HepG2 (cell line): ENCODE data around the gene CIDEA. TPM values are rescaled to one million over a fixed set of nuclear protein-coding genes. Genes with fewer than 3 reads are reported as not detected.

Experiments
- ATAC-seq: fragments of 200-7000 bp; cut with Tn5 transposase; 3 replicates; pipeline ENCODE4 v1.9.1; 2020; ENCODE audit warnings: mild to moderate bottlenecking, moderate library complexity
- BruUV-seq: library from RNA; stranded (reverse); fragments of 400-500 nt; replicated peaks from 2 replicates; lab custom pipeline; 2021; lab: Mats Ljungman, UMichigan
- CTCF ChIA-PET: fragments of 300-600 bp; formaldehyde crosslinking; extraction: SDS; loops from one replicate; lab custom pipeline; 2021; ENCODE audit warnings: low total read pairs, inconsistent platforms, low intra/inter-chr PET ratio; lab: Yijun Ruan, JAX
- POLR2A ChIA-PET: fragments of 350-600 bp; sonication (Branson Sonifier 250); formaldehyde crosslinking; loops from one replicate; lab custom pipeline; 2020; ENCODE audit warnings: antibody characterized with exemption, inconsistent platforms; lab: Yijun Ruan, JAX
- DNase-seq: peaks from one replicate; pipeline ENCODE4 v3.0.0-alpha.2; 2015; ENCODE audit warnings: low spot score
- FAIRE-seq: peaks from 3 replicates; lab custom pipeline; 2011; peaks lifted over from hg19 to GRCh38; lab: Jason Lieb, UNC
- H2AFZ ChIP-seq: one replicate; pipeline ENCODE4 v1.6.1; 2011; ENCODE audit warnings: low read length, inconsistent platforms
- H3K27ac ChIP-seq: fragments of 300-600 bp; 3 replicates; pipeline ENCODE4 v1.8.0; 2011; ENCODE audit warnings: mixed run types, mild to moderate bottlenecking, mixed read lengths, low read length, inconsistent platforms; ENCODE audit not compliant: insufficient read depth; ENCODE audit errors: extremely low read length
- H3K27me3 ChIP-seq, 2 experiments: fragments of 200-600 bp in 1 of 2; 2 replicates in 1 of 2; 3 replicates in 1 of 2; pipeline versions ENCODE4 v1.6.0 to v1.8.0; 2011; ENCODE audit warnings: low read length in 2 of 2, mild to moderate bottlenecking in 2 of 2, moderate library complexity in 2 of 2, inconsistent platforms in 1 of 2; ENCODE audit not compliant: insufficient read depth in 2 of 2, control insufficient read depth in 1 of 2
- H3K36me3 ChIP-seq, 2 experiments: fragments of 200-600 bp in 1 of 2; replicated peaks in 1 of 2; 2 replicates in 1 of 2; 3 replicates in 1 of 2; pipeline versions ENCODE4 v1.5.1 to v1.8.0; 2011; ENCODE audit warnings: low read length in 2 of 2, inconsistent platforms in 1 of 2; ENCODE audit not compliant: insufficient read depth in 2 of 2, control insufficient read depth in 1 of 2
- H3K4me1 ChIP-seq: 2 replicates; pipeline ENCODE4 v1.5.1; 2012; ENCODE audit warnings: low read length, inconsistent platforms; ENCODE audit not compliant: insufficient read depth
- H3K4me2 ChIP-seq: 2 replicates; pipeline ENCODE4 v1.6.0; 2011; ENCODE audit warnings: low read depth, low read length, inconsistent platforms
- H3K4me3 ChIP-seq, 3 experiments: fragments of 200-600 bp in 1 of 3; sonication (generic), shearing (Covaris generic) in 1 of 3; replicated peaks in 1 of 3; 2 replicates each; pipeline ENCODE4 v1.5.1; 2011 to 2016; ENCODE audit warnings: low read length in 3 of 3, inconsistent platforms in 2 of 3, low read depth in 2 of 3, mild to moderate bottlenecking in 2 of 3, control low read depth in 1 of 3, mixed read lengths in 1 of 3; ENCODE audit not compliant: insufficient read depth in 1 of 3
- H3K79me2 ChIP-seq: one replicate; pipeline ENCODE4 v1.6.1; 2011; ENCODE audit warnings: low read length, inconsistent platforms; ENCODE audit not compliant: insufficient read depth
- H3K9ac ChIP-seq: 2 replicates; pipeline ENCODE4 v1.6.0; 2011; ENCODE audit warnings: mild to moderate bottlenecking, low read depth, low read length, inconsistent platforms; ENCODE audit not compliant: insufficient read depth
- H3K9me3 ChIP-seq: 2 replicates; pipeline ENCODE4 v1.5.1; 2012; ENCODE audit warnings: mild to moderate bottlenecking, low read length
- H4K20me1 ChIP-seq: 2 replicates; pipeline ENCODE4 v1.6.0; 2011; ENCODE audit warnings: inconsistent platforms, mild to moderate bottlenecking, low read length, moderate library complexity; ENCODE audit not compliant: insufficient read depth
- ARNTL ChIP-seq: sonication (generic); formaldehyde crosslinking; IDR thresholded peaks from 2 replicates; pipeline ENCODE4 v1.4.0; 2020; ENCODE audit warnings: mild to moderate bottlenecking, missing genetic modification reagents
- CBX2 ChIP-seq, 2 experiments: fragments of 200-600 bp in 1 of 2; sonication (generic); formaldehyde crosslinking in 1 of 2; IDR thresholded peaks; 2 replicates each; pipeline versions ENCODE4 v1.7.0 to v1.8.1; 2018 to 2022; ENCODE audit warnings: low read depth in 2 of 2, low read length in 1 of 2, mild to moderate bottlenecking in 1 of 2, missing genetic modification reagents in 1 of 2
- DPF2 ChIP-seq: sonication (generic); formaldehyde crosslinking; IDR thresholded peaks from 2 replicates; pipeline ENCODE4 v1.4.0; 2020; ENCODE audit warnings: mild to moderate bottlenecking, low read depth, missing genetic modification reagents, borderline replicate concordance
- KDM2A ChIP-seq: sonication (generic); formaldehyde crosslinking; IDR thresholded peaks from 2 replicates; pipeline ENCODE4 v1.4.0; 2020; ENCODE audit warnings: low read depth, missing genetic modification reagents, borderline replicate concordance
- PAF1 ChIP-seq: IDR thresholded peaks from 2 replicates; pipeline ENCODE4 v1.6.1; 2016; ENCODE audit warnings: missing genetic modification reagents, missing compliant biosample characterization
- ZNF292 ChIP-seq: sonication (generic); formaldehyde crosslinking; IDR thresholded peaks from 2 replicates; pipeline ENCODE4 v1.8.1; 2022; ENCODE audit warnings: mild to moderate bottlenecking, low read depth, missing genetic modification reagents, borderline replicate concordance
- ZNF883 ChIP-seq: sonication (generic); formaldehyde crosslinking; IDR thresholded peaks from 2 replicates; pipeline ENCODE4 v1.5.1; 2020; ENCODE audit warnings: mild to moderate bottlenecking, missing genetic modification reagents; ENCODE audit errors: not compliant biosample characterization
- WGBS: methylation state at CpG from one replicate; pipeline ENCODE4 v1.1.6; 2017; ENCODE audit warnings: low lambda C conversion rate; 5-methylcytosine and 5-hydroxymethylcytosine counted together
- in situ Hi-C: cut with HindIII; loops from 2 replicates; pipeline ENCODE4 v1.10.0; 2017; ENCODE audit warnings: low pct_unique_long_range_greater_than_20kb; ENCODE audit not compliant: extremely low pct_ligation_motif_present
- intact Hi-C: fragments of 100-400 bp; cut with micrococcal nuclease; formaldehyde crosslinking; loops from one replicate; pipeline ENCODE4 v1.10.0; 2022; ENCODE audit not compliant: unreplicated experiment
- polyA plus RNA-seq, 8 experiments: library from polyadenylated mRNA; depleted of rRNA in 3 of 8; stranded (reverse) in 7 of 8; unstranded in 1 of 8; fragments of >200 nt; fragmentation: Illumina TruSeq in 4 of 8; extraction: Trizol in 4 of 8; gene quantifications; 2 replicates each; pipeline versions ENCODE4 v1.2.1 to v1.2.3, GENCODE V29; 2011 to 2016; ENCODE audit warnings: low read depth in 4 of 8, missing spikeins in 1 of 8, mixed read lengths in 1 of 8; ENCODE audit not compliant: insufficient read depth in 1 of 8
- total RNA-seq, 5 experiments: library from RNA; depleted of rRNA; stranded (reverse); fragments of >200 nt; fragmentation: Illumina TruSeq; extraction: Trizol; gene quantifications; 2 replicates each; pipeline ENCODE4 v1.2.3, GENCODE V29; 2016; ENCODE audit warnings: low read depth in 1 of 5
- TF ChIP-seq, protein P1 (sequence below): sonication (generic); formaldehyde crosslinking; IDR thresholded peaks from 2 replicates; pipeline ENCODE4 v1.4.0; 2020; ENCODE audit warnings: mild to moderate bottlenecking, missing genetic modification reagents
- TF ChIP-seq, protein P2 (sequence below): sonication (generic); formaldehyde crosslinking; IDR thresholded peaks from 2 replicates; pipeline ENCODE4 v1.5.0; 2020; ENCODE audit warnings: mild to moderate bottlenecking, missing genetic modification reagents, moderate library complexity
- TF ChIP-seq, protein P3 (sequence below): sonication (generic); formaldehyde crosslinking; IDR thresholded peaks from 2 replicates; pipeline ENCODE4 v1.4.0; 2020; ENCODE audit warnings: missing genetic modification reagents
- TF ChIP-seq, protein P4 (sequence below): sonication (generic); formaldehyde crosslinking; IDR thresholded peaks from 2 replicates; pipeline ENCODE4 v1.5.1; 2020; ENCODE audit warnings: mild to moderate bottlenecking, missing genetic modification reagents, moderate library complexity

Gene CIDEA
- total and polyA plus RNA-seq, 2 of the 13 experiments (the other 11 are each of a cell fraction or from before 2014, with no cell fraction given), result not detected

DNA sequence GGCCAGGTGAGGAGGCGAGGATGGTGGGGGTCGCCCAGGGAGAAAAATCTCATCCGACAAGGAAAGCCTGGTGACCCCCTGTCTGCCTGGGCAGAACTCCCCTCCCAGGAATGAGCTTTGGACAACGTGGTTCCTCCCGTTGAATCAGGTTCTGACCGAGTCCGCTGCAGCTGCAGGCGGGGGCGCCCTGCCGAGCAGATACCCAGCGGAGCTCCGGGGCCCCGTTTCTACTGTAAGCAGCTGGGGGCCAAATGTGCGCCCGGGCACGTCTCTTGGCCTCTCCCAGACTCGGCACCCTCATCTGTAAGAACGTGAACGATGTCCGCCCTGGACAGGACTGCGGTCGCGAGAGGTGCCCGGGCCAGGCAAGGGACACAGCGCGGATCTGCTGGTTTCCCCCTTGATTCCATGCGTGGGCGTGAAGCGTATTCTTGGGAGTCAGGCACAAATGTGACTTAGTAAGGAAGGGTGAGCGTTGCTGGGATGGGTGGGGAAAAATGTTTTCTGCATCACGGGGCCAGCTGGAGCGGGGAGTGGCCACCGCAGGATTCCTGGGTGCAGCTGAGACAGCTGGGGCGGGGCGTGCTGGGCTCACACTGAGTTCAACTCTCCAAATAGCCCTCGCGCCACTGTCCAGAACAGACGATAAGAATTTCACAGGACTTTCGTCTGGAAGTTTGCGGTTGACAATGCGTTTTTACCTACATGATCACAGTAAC, 33.7 kb downstream of the CIDEA start:
- peak overlapping the region; percentile 61 for H2AFZ ChIP-seq
- H3K27ac ChIP-seq, result no peak overlapping the region
- H3K4me3 ChIP-seq, result peak overlapping the region; percentile 53 to 75 (median 58)
- H4K20me1 ChIP-seq, result no peaks in the 10 kb centered on the region
- H3K4me1 ChIP-seq, result peaks cover 35% of the 10 kb centered on the region
- H3K9ac ChIP-seq, result 0 out of 2 replicates have a peak overlapping the region, but pooled peaks have one; percentile 17
- H3K79me2 ChIP-seq, result no peaks in the 10 kb centered on the region
- H3K36me3 ChIP-seq, result no peaks in the 10 kb centered on the region
- ChIA-PET CTCF (no interaction called here), POLR2A (interaction anchor here (2.8 kb wide), 1 partner anchor 9 kb away, joined by 12 read pairs; no protein-coding TSS in a partner anchor)
- in situ Hi-C loops, result no loop called here
- WGBS, result 4% methylated on average over 13 of the region's 41 CpGs
- intact Hi-C loops, result no loop called here
- no peaks in the 10 kb centered on the region for H3K9me3 ChIP-seq
- BruUV-seq, result no TSS peak
- DNase-seq (peak; percentile 23), ATAC-seq (peak; percentile 82), FAIRE-seq (no peak)
- H3K4me2 ChIP-seq, result peak overlapping the region; percentile 82
- peaks cover 1 to 25% of the 10 kb centered on the region in 2 experiments; a peak in 3 of 5 replicates for H3K27me3 ChIP-seq
- TF ChIP-seq, protein P1, sequence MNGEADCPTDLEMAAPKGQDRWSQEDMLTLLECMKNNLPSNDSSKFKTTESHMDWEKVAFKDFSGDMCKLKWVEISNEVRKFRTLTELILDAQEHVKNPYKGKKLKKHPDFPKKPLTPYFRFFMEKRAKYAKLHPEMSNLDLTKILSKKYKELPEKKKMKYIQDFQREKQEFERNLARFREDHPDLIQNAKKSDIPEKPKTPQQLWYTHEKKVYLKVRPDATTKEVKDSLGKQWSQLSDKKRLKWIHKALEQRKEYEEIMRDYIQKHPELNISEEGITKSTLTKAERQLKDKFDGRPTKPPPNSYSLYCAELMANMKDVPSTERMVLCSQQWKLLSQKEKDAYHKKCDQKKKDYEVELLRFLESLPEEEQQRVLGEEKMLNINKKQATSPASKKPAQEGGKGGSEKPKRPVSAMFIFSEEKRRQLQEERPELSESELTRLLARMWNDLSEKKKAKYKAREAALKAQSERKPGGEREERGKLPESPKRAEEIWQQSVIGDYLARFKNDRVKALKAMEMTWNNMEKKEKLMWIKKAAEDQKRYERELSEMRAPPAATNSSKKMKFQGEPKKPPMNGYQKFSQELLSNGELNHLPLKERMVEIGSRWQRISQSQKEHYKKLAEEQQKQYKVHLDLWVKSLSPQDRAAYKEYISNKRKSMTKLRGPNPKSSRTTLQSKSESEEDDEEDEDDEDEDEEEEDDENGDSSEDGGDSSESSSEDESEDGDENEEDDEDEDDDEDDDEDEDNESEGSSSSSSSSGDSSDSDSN (CRISPR knock-in tag), result peak; percentile 28; the same call in 1 of the 2 replicates
- TF ChIP-seq ARNTL (CRISPR knock-in tag) (0 out of 2 replicates have a peak, but pooled peaks have one; percentile 24), PAF1 (CRISPR knock-in tag) (no peak), ZNF883 (CRISPR knock-in tag) (peak; percentile 33), ZNF292 (CRISPR knock-in tag) (peak; percentile 63; the same call in 1 of the 2 replicates), KDM2A (CRISPR knock-in tag) (no peak), CBX2 (IDR thresholded peaks at IDR 0.05; ENCODE audit: low read depth, low read length) (no peak), CBX2 (CRISPR knock-in tag; IDR thresholded peaks at IDR 0.05; ENCODE audit: low read depth) (0 out of 2 replicates have a peak, but pooled peaks have one; percentile 83), DPF2 (CRISPR knock-in tag) (no peak)
- TF ChIP-seq, protein P2, sequence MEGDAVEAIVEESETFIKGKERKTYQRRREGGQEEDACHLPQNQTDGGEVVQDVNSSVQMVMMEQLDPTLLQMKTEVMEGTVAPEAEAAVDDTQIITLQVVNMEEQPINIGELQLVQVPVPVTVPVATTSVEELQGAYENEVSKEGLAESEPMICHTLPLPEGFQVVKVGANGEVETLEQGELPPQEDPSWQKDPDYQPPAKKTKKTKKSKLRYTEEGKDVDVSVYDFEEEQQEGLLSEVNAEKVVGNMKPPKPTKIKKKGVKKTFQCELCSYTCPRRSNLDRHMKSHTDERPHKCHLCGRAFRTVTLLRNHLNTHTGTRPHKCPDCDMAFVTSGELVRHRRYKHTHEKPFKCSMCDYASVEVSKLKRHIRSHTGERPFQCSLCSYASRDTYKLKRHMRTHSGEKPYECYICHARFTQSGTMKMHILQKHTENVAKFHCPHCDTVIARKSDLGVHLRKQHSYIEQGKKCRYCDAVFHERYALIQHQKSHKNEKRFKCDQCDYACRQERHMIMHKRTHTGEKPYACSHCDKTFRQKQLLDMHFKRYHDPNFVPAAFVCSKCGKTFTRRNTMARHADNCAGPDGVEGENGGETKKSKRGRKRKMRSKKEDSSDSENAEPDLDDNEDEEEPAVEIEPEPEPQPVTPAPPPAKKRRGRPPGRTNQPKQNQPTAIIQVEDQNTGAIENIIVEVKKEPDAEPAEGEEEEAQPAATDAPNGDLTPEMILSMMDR, result peak; percentile 20; the same call in 1 of the 2 replicates
- TF ChIP-seq, protein P3, sequence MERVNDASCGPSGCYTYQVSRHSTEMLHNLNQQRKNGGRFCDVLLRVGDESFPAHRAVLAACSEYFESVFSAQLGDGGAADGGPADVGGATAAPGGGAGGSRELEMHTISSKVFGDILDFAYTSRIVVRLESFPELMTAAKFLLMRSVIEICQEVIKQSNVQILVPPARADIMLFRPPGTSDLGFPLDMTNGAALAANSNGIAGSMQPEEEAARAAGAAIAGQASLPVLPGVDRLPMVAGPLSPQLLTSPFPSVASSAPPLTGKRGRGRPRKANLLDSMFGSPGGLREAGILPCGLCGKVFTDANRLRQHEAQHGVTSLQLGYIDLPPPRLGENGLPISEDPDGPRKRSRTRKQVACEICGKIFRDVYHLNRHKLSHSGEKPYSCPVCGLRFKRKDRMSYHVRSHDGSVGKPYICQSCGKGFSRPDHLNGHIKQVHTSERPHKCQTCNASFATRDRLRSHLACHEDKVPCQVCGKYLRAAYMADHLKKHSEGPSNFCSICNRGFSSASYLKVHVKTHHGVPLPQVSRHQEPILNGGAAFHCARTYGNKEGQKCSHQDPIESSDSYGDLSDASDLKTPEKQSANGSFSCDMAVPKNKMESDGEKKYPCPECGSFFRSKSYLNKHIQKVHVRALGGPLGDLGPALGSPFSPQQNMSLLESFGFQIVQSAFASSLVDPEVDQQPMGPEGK (CRISPR knock-in tag), result peak; percentile 7; the same call in 1 of the 2 replicates
- TF ChIP-seq, protein P4, sequence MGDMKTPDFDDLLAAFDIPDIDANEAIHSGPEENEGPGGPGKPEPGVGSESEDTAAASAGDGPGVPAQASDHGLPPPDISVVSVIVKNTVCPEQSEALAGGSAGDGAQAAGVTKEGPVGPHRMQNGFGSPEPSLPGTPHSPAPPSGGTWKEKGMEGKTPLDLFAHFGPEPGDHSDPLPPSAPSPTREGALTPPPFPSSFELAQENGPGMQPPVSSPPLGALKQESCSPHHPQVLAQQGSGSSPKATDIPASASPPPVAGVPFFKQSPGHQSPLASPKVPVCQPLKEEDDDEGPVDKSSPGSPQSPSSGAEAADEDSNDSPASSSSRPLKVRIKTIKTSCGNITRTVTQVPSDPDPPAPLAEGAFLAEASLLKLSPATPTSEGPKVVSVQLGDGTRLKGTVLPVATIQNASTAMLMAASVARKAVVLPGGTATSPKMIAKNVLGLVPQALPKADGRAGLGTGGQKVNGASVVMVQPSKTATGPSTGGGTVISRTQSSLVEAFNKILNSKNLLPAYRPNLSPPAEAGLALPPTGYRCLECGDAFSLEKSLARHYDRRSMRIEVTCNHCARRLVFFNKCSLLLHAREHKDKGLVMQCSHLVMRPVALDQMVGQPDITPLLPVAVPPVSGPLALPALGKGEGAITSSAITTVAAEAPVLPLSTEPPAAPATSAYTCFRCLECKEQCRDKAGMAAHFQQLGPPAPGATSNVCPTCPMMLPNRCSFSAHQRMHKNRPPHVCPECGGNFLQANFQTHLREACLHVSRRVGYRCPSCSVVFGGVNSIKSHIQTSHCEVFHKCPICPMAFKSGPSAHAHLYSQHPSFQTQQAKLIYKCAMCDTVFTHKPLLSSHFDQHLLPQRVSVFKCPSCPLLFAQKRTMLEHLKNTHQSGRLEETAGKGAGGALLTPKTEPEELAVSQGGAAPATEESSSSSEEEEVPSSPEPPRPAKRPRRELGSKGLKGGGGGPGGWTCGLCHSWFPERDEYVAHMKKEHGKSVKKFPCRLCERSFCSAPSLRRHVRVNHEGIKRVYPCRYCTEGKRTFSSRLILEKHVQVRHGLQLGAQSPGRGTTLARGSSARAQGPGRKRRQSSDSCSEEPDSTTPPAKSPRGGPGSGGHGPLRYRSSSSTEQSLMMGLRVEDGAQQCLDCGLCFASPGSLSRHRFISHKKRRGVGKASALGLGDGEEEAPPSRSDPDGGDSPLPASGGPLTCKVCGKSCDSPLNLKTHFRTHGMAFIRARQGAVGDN (CRISPR knock-in tag), result peak; percentile 57
